ENCODE results near the gene SMR3B. TPM values are rescaled to one million over a fixed set of nuclear protein-coding genes. Genes with fewer than 3 reads are reported as not detected.

SMR3B gene
- total and polyA plus RNA-seq, 2 of the 8 experiments (the other 6 are each of a cell fraction or from before 2014, with no cell fraction given), result not detected

DNA sequence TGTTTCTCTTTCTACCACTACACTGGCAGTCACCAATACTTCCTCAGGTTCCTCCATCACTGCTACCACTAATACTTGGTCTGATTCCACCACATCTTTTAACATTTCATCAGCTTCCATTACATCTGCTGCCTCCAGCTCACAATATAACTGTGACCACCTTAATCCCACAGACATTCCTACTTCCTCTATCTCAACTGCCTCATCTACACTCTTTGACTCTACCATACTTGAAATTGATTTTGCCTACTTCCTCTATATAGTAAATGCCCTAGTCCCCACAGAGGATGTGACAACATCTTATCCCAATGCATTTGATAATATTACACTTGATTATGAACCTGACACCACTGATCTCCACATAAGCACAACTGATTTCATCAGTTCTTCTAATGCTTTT lies 43.9 kb downstream of the SMR3B start:
- Histone ChIP-seq H3K27ac (ENCODE audit: low read depth, low read length) (no peak overlapping the region), H3K14ac (ENCODE audit: insufficient read length) (no peak overlapping the region), H3K4me2 (ENCODE audit: insufficient read depth in 1 of 2, low read depth in 2 of 2, low read length in 2 of 2) (no peak overlapping the region), H2BK12ac (ENCODE audit: low read depth, low read length) (no peak overlapping the region), H3K36me3 (ENCODE audit: control insufficient read depth in 2 of 4, insufficient read depth in 4 of 4, low read length in 3 of 4) (no peaks in the 10 kb centered on the region), H4K8ac (ENCODE audit: extremely low read depth, insufficient read depth, low read length) (no peak overlapping the region), H2BK15ac (ENCODE audit: low read length) (no peak overlapping the region), H3K4me1 (replicated peaks in 1 of 4; ENCODE audit: control insufficient read depth in 3 of 4, insufficient read depth in 4 of 4, low read length in 3 of 4) (no peaks in the 10 kb centered on the region), H4K91ac (replicated peaks; ENCODE audit: insufficient read length, low read length) (no peak overlapping the region), H2AK5ac (ENCODE audit: low read depth, low read length) (no peak overlapping the region), H3K79me1 (ENCODE audit: low read depth, low read length) (no peaks in the 10 kb centered on the region), H3K4ac (replicated peaks; ENCODE audit: insufficient read length, low read depth, low read length) (no peak overlapping the region), H4K5ac (ENCODE audit: insufficient read length, low read depth, low read length) (no peak overlapping the region), H3K4me3 (ENCODE audit: extremely low read depth in 1 of 4, insufficient read depth in 2 of 4, low read depth in 3 of 4, low read length in 4 of 4) (no peak overlapping the region), H2BK5ac (ENCODE audit: low read depth, low read length) (no peak overlapping the region), H3K9ac (replicated peaks in 1 of 4; ENCODE audit: extremely low read depth in 1 of 4, low read depth in 3 of 4, low read length in 3 of 4) (no peak overlapping the region), H4K20me1 (replicated peaks in 1 of 2; ENCODE audit: control insufficient read depth in 1 of 2, insufficient read depth in 2 of 2, low read length in 2 of 2) (no peaks in the 10 kb centered on the region), H3K56ac (replicated peaks; ENCODE audit: insufficient read length, low read depth, low read length) (no peak overlapping the region), H2BK20ac (ENCODE audit: low read length) (no peak overlapping the region), H3K9me3 (ENCODE audit: insufficient read depth in 2 of 2, low read depth in 1 of 2, low read length in 1 of 2) (peaks cover 9 to 12% of the 10 kb centered on the region in 2 experiments; a peak in 2 of 4 replicates), H2AFZ (ENCODE audit: low read length) (no peak overlapping the region), H3K27me3 (replicated peaks in 1 of 4; ENCODE audit: control insufficient read depth in 3 of 4, extremely low read depth in 1 of 4, insufficient read depth in 3 of 4, low read length in 3 of 4) (no peaks in the 10 kb centered on the region), H3K79me2 (ENCODE audit: control insufficient read depth in 1 of 2, insufficient read depth in 2 of 2, low read length in 2 of 2) (no peaks in the 10 kb centered on the region), H3K23ac (ENCODE audit: insufficient read length) (no peak overlapping the region), H3K18ac (ENCODE audit: extremely low read depth, low read length) (no peak overlapping the region), H3K23me2 (ENCODE audit: low read depth, low read length) (no peaks in the 10 kb centered on the region), H2BK120ac (replicated peaks; ENCODE audit: low read depth, low read length) (no peak overlapping the region)
- ChIA-PET CTCF (ENCODE audit: partially characterized antibody) (interaction anchor here (1.0 kb wide), 1 partner anchor 132 kb away, joined by 3 read pairs; no protein-coding TSS in a partner anchor), POLR2A (ENCODE audit: partially characterized antibody) (no interaction called here)
- DNase-seq (ENCODE audit: low read depth in 1 of 2, low spot score in 2 of 2) (no peak), FAIRE-seq (no peak)
- TF ChIP-seq, protein P1, sequence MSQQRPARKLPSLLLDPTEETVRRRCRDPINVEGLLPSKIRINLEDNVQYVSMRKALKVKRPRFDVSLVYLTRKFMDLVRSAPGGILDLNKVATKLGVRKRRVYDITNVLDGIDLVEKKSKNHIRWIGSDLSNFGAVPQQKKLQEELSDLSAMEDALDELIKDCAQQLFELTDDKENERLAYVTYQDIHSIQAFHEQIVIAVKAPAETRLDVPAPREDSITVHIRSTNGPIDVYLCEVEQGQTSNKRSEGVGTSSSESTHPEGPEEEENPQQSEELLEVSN (IDR thresholded peaks at IDR 0.05), result no peak
- no peak for TF ChIP-seq RFX5 (IDR thresholded peaks at IDR 0.05; ENCODE audit: borderline replicate concordance, low read depth, low read length)
- TF ChIP-seq, protein P2, sequence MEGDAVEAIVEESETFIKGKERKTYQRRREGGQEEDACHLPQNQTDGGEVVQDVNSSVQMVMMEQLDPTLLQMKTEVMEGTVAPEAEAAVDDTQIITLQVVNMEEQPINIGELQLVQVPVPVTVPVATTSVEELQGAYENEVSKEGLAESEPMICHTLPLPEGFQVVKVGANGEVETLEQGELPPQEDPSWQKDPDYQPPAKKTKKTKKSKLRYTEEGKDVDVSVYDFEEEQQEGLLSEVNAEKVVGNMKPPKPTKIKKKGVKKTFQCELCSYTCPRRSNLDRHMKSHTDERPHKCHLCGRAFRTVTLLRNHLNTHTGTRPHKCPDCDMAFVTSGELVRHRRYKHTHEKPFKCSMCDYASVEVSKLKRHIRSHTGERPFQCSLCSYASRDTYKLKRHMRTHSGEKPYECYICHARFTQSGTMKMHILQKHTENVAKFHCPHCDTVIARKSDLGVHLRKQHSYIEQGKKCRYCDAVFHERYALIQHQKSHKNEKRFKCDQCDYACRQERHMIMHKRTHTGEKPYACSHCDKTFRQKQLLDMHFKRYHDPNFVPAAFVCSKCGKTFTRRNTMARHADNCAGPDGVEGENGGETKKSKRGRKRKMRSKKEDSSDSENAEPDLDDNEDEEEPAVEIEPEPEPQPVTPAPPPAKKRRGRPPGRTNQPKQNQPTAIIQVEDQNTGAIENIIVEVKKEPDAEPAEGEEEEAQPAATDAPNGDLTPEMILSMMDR (IDR thresholded peaks at IDR 0.05; ENCODE audit: control extremely low read depth in 1 of 3, insufficient read depth in 1 of 3, low read depth in 1 of 3, low read length in 3 of 3), result no peak
- TF ChIP-seq, protein P3, sequence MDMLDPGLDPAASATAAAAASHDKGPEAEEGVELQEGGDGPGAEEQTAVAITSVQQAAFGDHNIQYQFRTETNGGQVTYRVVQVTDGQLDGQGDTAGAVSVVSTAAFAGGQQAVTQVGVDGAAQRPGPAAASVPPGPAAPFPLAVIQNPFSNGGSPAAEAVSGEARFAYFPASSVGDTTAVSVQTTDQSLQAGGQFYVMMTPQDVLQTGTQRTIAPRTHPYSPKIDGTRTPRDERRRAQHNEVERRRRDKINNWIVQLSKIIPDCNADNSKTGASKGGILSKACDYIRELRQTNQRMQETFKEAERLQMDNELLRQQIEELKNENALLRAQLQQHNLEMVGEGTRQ (IDR thresholded peaks at IDR 0.05; ENCODE audit: low read length), result no peak
- no peak for TF ChIP-seq HDAC6 (IDR thresholded peaks at IDR 0.05; ENCODE audit: low read depth, low read length)
- no peak for TF ChIP-seq MAFK (IDR thresholded peaks at IDR 0.05; ENCODE audit: low read depth, low read length)
- TF ChIP-seq EP300 (IDR thresholded peaks at IDR 0.05; ENCODE audit: borderline replicate concordance in 1 of 2, low read depth in 2 of 2, low read length in 2 of 2), result no peak
- TF ChIP-seq RBBP5 (IDR thresholded peaks at IDR 0.05; ENCODE audit: borderline replicate concordance, low read depth, low read length), result no peak
- TF ChIP-seq TAF7 (optimal IDR thresholded peaks at IDR 0.05; ENCODE audit: borderline replicate concordance, low read depth, low read length), result no peak
- TF ChIP-seq TCF12 (IDR thresholded peaks at IDR 0.05; ENCODE audit: low read depth, low read length), result no peak

All from H1 (cell line).